KMS-11 (cell line): Measurements from ENCODE around the gene LIN28A.
"Not testable (repeated sequence)": the region's sequence is repeated elsewhere in the genome, so short reads cannot be mapped to it uniquely, and the experiment has no call there.

Source experiments
- H2AFZ ChIP-seq: fragments of 200-600 bp; sonication (generic); 2 replicates; pipeline ENCODE4 v1.6.1; 2016; ENCODE audit warnings: antibody characterized with exemption, mixed run types, low read depth
- H3K27ac ChIP-seq: fragments of 200-600 bp; sonication (generic); 2 replicates; pipeline ENCODE4 v1.6.1; 2016; ENCODE audit warnings: mild to moderate bottlenecking, mixed run types
- H3K27me3 ChIP-seq: fragments of 200-600 bp; sonication (generic); 2 replicates; pipeline ENCODE4 v1.6.1; 2017; ENCODE audit warnings: mild to moderate bottlenecking, low read depth, mixed run types, moderate library complexity; ENCODE audit not compliant: insufficient read depth
- H3K36me3 ChIP-seq: fragments of 200-600 bp; sonication (generic); 2 replicates; pipeline ENCODE4 v1.6.1; 2017; ENCODE audit warnings: mild to moderate bottlenecking, mixed run types; ENCODE audit not compliant: insufficient read depth
- H3K4me1 ChIP-seq: fragments of 200-600 bp; sonication (generic); 2 replicates; pipeline ENCODE4 v1.6.1; 2016; ENCODE audit warnings: mild to moderate bottlenecking, low read depth, mixed run types; ENCODE audit not compliant: poor library complexity, severe bottlenecking
- H3K4me2 ChIP-seq: fragments of 200-600 bp; sonication (generic); 2 replicates; pipeline ENCODE4 v1.7.0; 2016; ENCODE audit warnings: mild to moderate bottlenecking, mixed run types
- H3K4me3 ChIP-seq: fragments of 200-600 bp; sonication (generic); IDR thresholded peaks from 2 replicates; pipeline ENCODE4 v1.6.1; 2017; ENCODE audit warnings: low read depth, low read length, mixed read lengths; ENCODE audit not compliant: insufficient read depth
- H3K79me2 ChIP-seq: fragments of 200-600 bp; sonication (generic); 2 replicates; pipeline ENCODE4 v1.6.1; 2016; ENCODE audit warnings: low read depth, mixed run types; ENCODE audit not compliant: insufficient read depth
- H3K9ac ChIP-seq: fragments of 200-600 bp; sonication (generic); 2 replicates; pipeline ENCODE4 v1.6.1; 2016; ENCODE audit warnings: mild to moderate bottlenecking, mixed run types
- H4K20me1 ChIP-seq: fragments of 200-600 bp; sonication (generic); 2 replicates; pipeline ENCODE4 v1.6.1; 2016; ENCODE audit warnings: mild to moderate bottlenecking, mixed run types; ENCODE audit not compliant: insufficient read depth
- TF ChIP-seq, protein P1 (sequence below): fragments of 200-600 bp; sonication (generic); conservative IDR thresholded peaks from 2 replicates; pipeline ENCODE4 v1.6.1; 2017; ENCODE audit warnings: low read depth, mild to moderate bottlenecking, antibody characterized with exemption, low read length, moderate library complexity, mixed read lengths

Gene LIN28A

DNA sequence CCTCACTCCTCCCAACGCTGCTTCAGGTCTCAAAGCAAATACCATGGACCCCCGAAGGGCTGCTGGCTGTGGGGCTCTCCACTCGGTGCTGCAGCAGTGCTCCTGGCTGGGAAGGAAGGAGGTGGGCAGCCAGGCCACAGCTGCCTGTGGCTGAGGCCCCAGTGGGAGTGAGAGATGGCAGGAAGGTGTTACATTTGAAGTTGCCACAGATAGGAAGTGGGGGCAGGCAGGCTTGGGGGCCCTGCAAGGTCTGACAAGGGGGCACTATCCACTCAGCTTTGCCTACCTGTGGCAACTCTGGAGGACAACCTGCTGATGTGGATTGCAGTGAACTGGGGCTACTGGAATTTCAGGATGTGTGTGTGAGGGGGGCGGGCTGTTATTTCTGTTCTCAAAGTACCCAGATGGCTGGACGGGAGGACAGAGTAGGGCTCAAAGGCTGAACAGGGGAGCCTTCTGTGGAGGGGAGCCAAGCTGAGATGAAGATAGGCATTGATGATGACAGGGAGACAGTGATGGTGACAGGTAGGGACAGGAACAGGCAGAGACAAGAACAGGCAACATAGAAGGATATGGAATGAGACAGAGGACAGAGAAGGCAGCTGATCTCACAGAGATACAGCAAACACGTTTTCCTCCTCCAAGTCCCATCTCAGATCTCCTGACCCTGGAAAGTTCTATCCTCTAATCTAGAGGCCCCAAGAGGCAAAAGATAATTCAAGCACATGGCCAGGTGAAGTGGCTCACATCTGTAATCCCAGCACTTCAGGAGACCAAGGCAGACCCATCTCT lies 39.8 kb upstream of the LIN28A start:
- Histone ChIP-seq H2AFZ (no peak overlapping the region), H3K4me2 (no peak overlapping the region), H3K4me3 (no peak overlapping the region), H3K36me3 (no peaks in the 10 kb centered on the region), H3K27ac (no peak overlapping the region), H3K9ac (no peak overlapping the region), H4K20me1 (no peaks in the 10 kb centered on the region), H3K79me2 (no peaks in the 10 kb centered on the region), H3K27me3 (peaks cover 4% of the 10 kb centered on the region; the same call in 1 of the 2 replicates), H3K4me1 (no peaks in the 10 kb centered on the region)
- TF ChIP-seq, protein P1, sequence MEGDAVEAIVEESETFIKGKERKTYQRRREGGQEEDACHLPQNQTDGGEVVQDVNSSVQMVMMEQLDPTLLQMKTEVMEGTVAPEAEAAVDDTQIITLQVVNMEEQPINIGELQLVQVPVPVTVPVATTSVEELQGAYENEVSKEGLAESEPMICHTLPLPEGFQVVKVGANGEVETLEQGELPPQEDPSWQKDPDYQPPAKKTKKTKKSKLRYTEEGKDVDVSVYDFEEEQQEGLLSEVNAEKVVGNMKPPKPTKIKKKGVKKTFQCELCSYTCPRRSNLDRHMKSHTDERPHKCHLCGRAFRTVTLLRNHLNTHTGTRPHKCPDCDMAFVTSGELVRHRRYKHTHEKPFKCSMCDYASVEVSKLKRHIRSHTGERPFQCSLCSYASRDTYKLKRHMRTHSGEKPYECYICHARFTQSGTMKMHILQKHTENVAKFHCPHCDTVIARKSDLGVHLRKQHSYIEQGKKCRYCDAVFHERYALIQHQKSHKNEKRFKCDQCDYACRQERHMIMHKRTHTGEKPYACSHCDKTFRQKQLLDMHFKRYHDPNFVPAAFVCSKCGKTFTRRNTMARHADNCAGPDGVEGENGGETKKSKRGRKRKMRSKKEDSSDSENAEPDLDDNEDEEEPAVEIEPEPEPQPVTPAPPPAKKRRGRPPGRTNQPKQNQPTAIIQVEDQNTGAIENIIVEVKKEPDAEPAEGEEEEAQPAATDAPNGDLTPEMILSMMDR, result no peak

DNA sequence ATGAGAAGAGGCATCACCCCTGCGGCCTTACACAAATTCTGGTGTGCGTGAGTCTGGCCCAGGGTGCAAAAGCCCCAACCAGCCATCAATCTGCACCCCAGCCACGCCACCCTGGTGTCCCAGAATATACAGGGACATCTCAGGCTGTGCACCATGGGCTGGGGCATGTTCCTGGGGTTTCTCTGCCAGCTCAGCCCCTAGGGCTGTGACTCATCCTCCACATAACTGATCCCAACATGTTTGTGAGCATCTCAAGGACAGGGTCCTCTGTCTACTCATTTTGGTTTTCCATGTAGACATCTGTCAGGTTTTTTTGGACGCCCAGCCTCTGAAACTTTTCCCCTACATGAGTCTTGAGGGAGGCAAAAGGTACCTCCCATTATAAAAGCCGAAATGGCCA lies 38.6 kb upstream of the LIN28A start:
- Histone ChIP-seq H3K4me2 (no peak overlapping the region), H3K4me1 (no peaks in the 10 kb centered on the region), H3K36me3 (no peaks in the 10 kb centered on the region), H2AFZ (no peak overlapping the region), H4K20me1 (no peaks in the 10 kb centered on the region), H3K9ac (no peak overlapping the region), H3K27me3 (peaks cover 4% of the 10 kb centered on the region; the same call in 1 of the 2 replicates), H3K27ac (no peak overlapping the region), H3K79me2 (no peaks in the 10 kb centered on the region), H3K4me3 (no peak overlapping the region)
- TF ChIP-seq, protein P1, result no peak

DNA sequence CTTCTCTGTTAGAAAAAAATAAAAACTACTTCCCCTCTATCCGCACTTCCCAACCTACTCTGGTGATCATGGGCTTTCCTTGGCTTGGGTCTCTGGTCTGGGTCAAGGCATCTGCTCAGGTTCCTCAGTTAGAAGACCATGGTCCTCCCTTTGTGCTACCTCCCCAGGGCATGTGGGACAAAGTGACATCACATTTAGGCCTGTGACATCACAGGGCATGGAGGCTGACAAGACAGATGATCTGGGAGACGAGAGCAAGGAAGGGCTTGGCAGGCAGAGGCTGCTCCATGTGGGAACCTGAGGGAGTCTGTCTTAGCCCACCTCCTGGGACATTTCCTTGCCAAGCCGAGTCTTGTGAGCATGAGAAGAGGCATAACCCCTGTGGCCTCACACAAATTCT lies 38.0 kb upstream of the LIN28A start, which contains the start of gene ZNF683:
Gene ZNF683, minus strand, starts transcription at position 140 of the 400 bp plus-strand sequence. CDS start 4,179 bp downstream, outside the sequence.
- H3K27me3 ChIP-seq, H3K4me2 ChIP-seq, H2AFZ ChIP-seq, H3K27ac ChIP-seq, H3K4me3 ChIP-seq, H3K4me1 ChIP-seq, H3K36me3 ChIP-seq, H4K20me1 ChIP-seq, H3K79me2 ChIP-seq, H3K9ac ChIP-seq: not testable (repeated sequence)

DNA sequence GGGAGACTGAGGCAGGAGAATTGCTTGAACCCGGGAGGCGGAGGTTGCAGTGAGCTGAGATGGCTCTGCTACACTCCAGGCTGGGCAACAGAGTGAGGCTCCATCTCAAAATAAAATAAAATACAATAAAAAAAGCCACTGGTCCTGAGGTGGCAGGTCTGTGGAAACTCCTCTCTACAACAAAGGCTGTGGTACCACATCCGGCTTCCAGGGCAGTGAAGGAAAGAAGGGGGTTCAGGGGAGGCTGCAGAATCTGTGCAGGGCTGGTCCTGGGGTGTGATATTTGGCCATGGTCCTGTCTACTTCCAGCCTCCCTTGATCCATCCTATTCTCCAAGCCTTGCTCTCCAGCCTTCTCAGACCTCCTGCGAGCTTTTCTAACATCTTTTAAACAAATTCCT lies 37.3 kb upstream of the LIN28A start:
- H3K4me3 ChIP-seq, result no peak overlapping the region
- no peak overlapping the region for H3K4me2 ChIP-seq
- H3K79me2 ChIP-seq, result no peaks in the 10 kb centered on the region
- no peaks in the 10 kb centered on the region for H3K36me3 ChIP-seq
- no peak overlapping the region for H3K9ac ChIP-seq
- peaks cover 4% of the 10 kb centered on the region for H3K4me1 ChIP-seq
- peaks cover 4% of the 10 kb centered on the region; the same call in 1 of the 2 replicates for H3K27me3 ChIP-seq
- no peak overlapping the region for H3K27ac ChIP-seq
- H4K20me1 ChIP-seq, result no peaks in the 10 kb centered on the region
- TF ChIP-seq, protein P1, result no peak
- no peak overlapping the region for H2AFZ ChIP-seq

DNA sequence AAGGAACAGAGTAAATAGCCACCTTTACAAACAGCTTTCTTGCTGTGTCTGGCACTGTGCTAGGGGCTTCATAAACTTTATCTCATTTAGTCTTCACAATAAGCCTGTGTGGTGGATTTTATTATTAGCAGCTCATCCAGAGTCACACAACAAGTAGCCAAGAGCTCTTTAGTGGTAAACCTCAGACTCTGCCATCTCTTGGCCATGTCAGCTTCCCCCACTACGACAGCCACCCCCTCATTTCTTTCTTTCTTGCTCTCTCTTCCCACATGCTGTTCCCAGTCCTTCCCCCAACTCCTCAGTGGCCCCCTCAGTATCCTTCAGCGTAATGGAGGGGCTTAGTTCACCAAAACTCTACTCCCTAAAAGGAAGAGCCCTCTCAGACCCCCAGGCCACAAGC lies 36.8 kb upstream of the LIN28A start:
- Histone ChIP-seq H3K4me1 (peaks cover 9% of the 10 kb centered on the region), H3K4me3 (no peak overlapping the region), H2AFZ (no peak overlapping the region), H3K4me2 (no peak overlapping the region), H3K9ac (no peak overlapping the region), H3K79me2 (no peaks in the 10 kb centered on the region), H3K27ac (no peak overlapping the region), H3K36me3 (no peaks in the 10 kb centered on the region), H3K27me3 (peaks cover under 1% of the 10 kb centered on the region; the same call in 1 of the 2 replicates), H4K20me1 (no peaks in the 10 kb centered on the region)
- TF ChIP-seq, protein P1, result no peak

DNA sequence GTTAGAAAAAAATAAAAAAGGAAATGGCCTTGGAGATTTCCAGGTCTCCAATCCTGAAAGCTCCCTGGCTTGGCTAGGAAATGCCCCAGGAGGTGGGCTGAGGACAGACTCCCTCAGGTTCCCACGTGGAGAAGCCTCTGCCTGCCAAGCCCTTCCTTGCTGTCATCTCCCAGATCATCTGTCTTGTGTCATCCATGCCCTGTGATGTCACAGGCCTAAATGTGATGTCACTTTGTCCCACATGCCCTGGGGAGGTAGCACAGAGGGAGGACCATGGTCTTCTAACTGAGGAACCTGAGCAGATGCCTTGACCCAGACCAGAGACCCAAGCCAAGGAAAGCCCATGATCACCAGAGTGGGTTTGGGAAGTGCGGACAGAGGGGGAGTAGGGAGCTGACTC lies 36.3 kb upstream of the LIN28A start:
- not testable (repeated sequence) for H3K4me2 ChIP-seq, H3K4me1 ChIP-seq, H2AFZ ChIP-seq, H3K36me3 ChIP-seq, H3K27me3 ChIP-seq, H3K79me2 ChIP-seq, H3K9ac ChIP-seq, H3K27ac ChIP-seq, H3K4me3 ChIP-seq, H4K20me1 ChIP-seq
